Prostate gland (tissue), 2 donors: ENCODE results near the gene THRB.

Experiments
- CTCF ChIP-seq, 4 experiments: fragments of 200-600 bp in 2 of 4; fragments of 450-650 bp in 2 of 4; sonication (generic) in 2 of 4; IDR thresholded peaks; 1 replicate in 3 of 4; 2 replicates in 1 of 4; pipeline ENCODE4 v1.5.1; 2016 to 2019; ENCODE audit warnings: antibody characterized with exemption in 4 of 4, mild to moderate bottlenecking in 2 of 4, moderate library complexity in 2 of 4
- POLR2A ChIP-seq: fragments of 450-650 bp; IDR thresholded peaks from one replicate; pipeline ENCODE4 v1.6.1; 2016; ENCODE audit warnings: antibody characterized with exemption, mild to moderate bottlenecking
- POLR2AphosphoS5 ChIP-seq: sonication (generic); formaldehyde crosslinking; IDR thresholded peaks from one replicate; pipeline ENCODE4 v1.6.1; 2017; ENCODE audit warnings: antibody characterized with exemption

GRCh38 chr3:24348348-24348747, 146.3 kb downstream of the THRB start:
- TF ChIP-seq CTCF (IDR thresholded peaks at IDR 0.05): no peak
- TF ChIP-seq POLR2A: no peak
- no peak for TF ChIP-seq POLR2AphosphoS5
